H1 (cell line): ENCODE data around the gene PRKAG3. TPM values are rescaled to one million over a fixed set of nuclear protein-coding genes. Genes with fewer than 3 reads are reported as not detected.
A peak's percentile ranks its signal among the peaks of the same experiment; 100 is the strongest.

Source experiments
- CTCF ChIA-PET: fragments of 300-600 bp; sonication (Branson Sonifier 250); formaldehyde crosslinking; loops from one replicate; lab custom pipeline; 2021; ENCODE audit not compliant: partially characterized antibody; lab: Charles Lee
- POLR2A ChIA-PET: fragments of 300-600 bp; sonication (Branson Sonifier 250); formaldehyde crosslinking; loops from one replicate; lab custom pipeline; 2021; ENCODE audit warnings: inconsistent platforms; ENCODE audit not compliant: partially characterized antibody; lab: Charles Lee
- DNase-seq, 2 experiments: peaks; one replicate each; pipeline versions ENCODE4 v3.0.0 to v3.0.0-alpha.2; 2010 to 2022; ENCODE audit warnings: low spot score in 2 of 2, low read depth in 1 of 2, mixed read lengths in 1 of 2
- FAIRE-seq: peaks from 2 replicates; lab custom pipeline; 2011; peaks lifted over from hg19 to GRCh38; lab: Jason Lieb, UNC
- H2AFZ ChIP-seq: 2 replicates; pipeline ENCODE4 v1.8.1; 2012; ENCODE audit warnings: low read length, inconsistent platforms
- H2AK5ac ChIP-seq: 2 replicates; pipeline ENCODE4 v1.6.1; 2013; ENCODE audit warnings: low read depth, low read length
- H2BK120ac ChIP-seq: replicated peaks from 2 replicates; pipeline ENCODE3; 2013; ENCODE audit warnings: low read depth, low read length, inconsistent platforms
- H2BK12ac ChIP-seq: 2 replicates; pipeline ENCODE4 v1.6.1; 2013; ENCODE audit warnings: low read depth, low read length
- H2BK15ac ChIP-seq: 2 replicates; pipeline ENCODE4 v1.6.1; 2013; ENCODE audit warnings: low read length
- H2BK20ac ChIP-seq: 2 replicates; pipeline ENCODE4 v1.6.1; 2013; ENCODE audit warnings: low read length
- H2BK5ac ChIP-seq: 2 replicates; pipeline ENCODE4 v1.6.1; 2013; ENCODE audit warnings: low read depth, low read length
- H3K14ac ChIP-seq: 2 replicates; pipeline ENCODE4 v1.6.1; 2013; ENCODE audit warnings: inconsistent platforms; ENCODE audit not compliant: insufficient read length
- H3K18ac ChIP-seq: 2 replicates; pipeline ENCODE4 v1.6.1; 2013; ENCODE audit warnings: low read length; ENCODE audit errors: extremely low read depth
- H3K23ac ChIP-seq: 2 replicates; pipeline ENCODE4 v1.6.1; 2013; ENCODE audit warnings: inconsistent platforms; ENCODE audit not compliant: insufficient read length
- H3K23me2 ChIP-seq: 2 replicates; pipeline ENCODE4 v1.6.1; 2013; ENCODE audit warnings: low read depth, low read length
- H3K27ac ChIP-seq: 2 replicates; pipeline ENCODE4 v1.6.1; 2011; ENCODE audit warnings: low read depth, low read length, inconsistent platforms
- H3K27me3 ChIP-seq, 4 experiments: replicated peaks in 1 of 4; 1 replicate in 1 of 4; 2 replicates in 3 of 4; pipeline versions ENCODE4 v1.6.1 to v1.8.1; 2011 to 2013; ENCODE audit warnings: low read length in 3 of 4, mild to moderate bottlenecking in 3 of 4, inconsistent platforms in 2 of 4, mixed read lengths in 2 of 4, moderate library complexity in 1 of 4; ENCODE audit not compliant: control insufficient read depth in 3 of 4, insufficient read depth in 3 of 4; ENCODE audit errors: extremely low read depth in 1 of 4
- H3K36me3 ChIP-seq, 4 experiments: 2 replicates each; pipeline versions ENCODE4 v1.6.1 to v1.8.1; 2011 to 2013; ENCODE audit warnings: mild to moderate bottlenecking in 4 of 4, low read length in 3 of 4, moderate library complexity in 2 of 4, control low read depth in 1 of 4, inconsistent platforms in 1 of 4; ENCODE audit not compliant: insufficient read depth in 4 of 4, control insufficient read depth in 2 of 4
- H3K4ac ChIP-seq: replicated peaks from 2 replicates; pipeline ENCODE3; 2013; ENCODE audit warnings: low read length, low read depth, mixed read lengths, inconsistent platforms; ENCODE audit not compliant: insufficient read length
- H3K4me1 ChIP-seq, 4 experiments: replicated peaks in 1 of 4; 1 replicate in 1 of 4; 2 replicates in 3 of 4; pipeline versions ENCODE4 v1.6.1 to v1.8.1; 2011 to 2013; ENCODE audit warnings: low read length in 3 of 4, inconsistent platforms in 2 of 4, mixed read lengths in 1 of 4; ENCODE audit not compliant: insufficient read depth in 4 of 4, control insufficient read depth in 3 of 4
- H3K4me2 ChIP-seq, 2 experiments: 2 replicates each; pipeline versions ENCODE4 v1.6.1 to v1.8.1; 2011 to 2013; ENCODE audit warnings: low read depth in 2 of 2, low read length in 2 of 2, control low read depth in 1 of 2, inconsistent platforms in 1 of 2, mild to moderate bottlenecking in 1 of 2; ENCODE audit not compliant: insufficient read depth in 1 of 2
- H3K4me3 ChIP-seq, 4 experiments: fragments of 200-600, 300-600 bp in 1 of 4; sonication (generic), shearing (Covaris generic), sonication (Bioruptor Twin) in 1 of 4; 2 replicates each; pipeline versions ENCODE4 v1.5.1 to v1.8.1; 2011 to 2016; ENCODE audit warnings: low read length in 4 of 4, low read depth in 3 of 4, control low read depth in 2 of 4, inconsistent platforms in 2 of 4, mild to moderate bottlenecking in 2 of 4, mixed read lengths in 1 of 4, moderate library complexity in 1 of 4; ENCODE audit not compliant: insufficient read depth in 2 of 4; ENCODE audit errors: extremely low read depth in 1 of 4
- H3K56ac ChIP-seq: replicated peaks from 2 replicates; pipeline ENCODE3; 2013; ENCODE audit warnings: low read depth, mild to moderate bottlenecking, mixed read lengths, low read length, inconsistent platforms; ENCODE audit not compliant: insufficient read length
- H3K79me1 ChIP-seq: 2 replicates; pipeline ENCODE4 v1.6.1; 2013; ENCODE audit warnings: low read depth, low read length, control low read depth
- H3K79me2 ChIP-seq, 2 experiments: 2 replicates each; pipeline versions ENCODE4 v1.6.1 to v1.8.1; 2012 to 2013; ENCODE audit warnings: low read length in 2 of 2, mild to moderate bottlenecking in 2 of 2, inconsistent platforms in 1 of 2; ENCODE audit not compliant: insufficient read depth in 2 of 2, control insufficient read depth in 1 of 2
- H3K9ac ChIP-seq, 4 experiments: replicated peaks in 1 of 4; 1 replicate in 1 of 4; 2 replicates in 3 of 4; pipeline versions ENCODE4 v1.6.1 to v1.8.1; 2011 to 2013; ENCODE audit warnings: low read depth in 3 of 4, low read length in 3 of 4, control low read depth in 2 of 4, mild to moderate bottlenecking in 2 of 4, moderate library complexity in 2 of 4, inconsistent platforms in 1 of 4; ENCODE audit errors: extremely low read depth in 1 of 4
- H3K9me3 ChIP-seq, 2 experiments: 2 replicates each; pipeline versions ENCODE4 v1.6.1 to v1.8.1; 2012 to 2013; ENCODE audit warnings: mild to moderate bottlenecking in 2 of 2, moderate library complexity in 2 of 2, control low read depth in 1 of 2, inconsistent platforms in 1 of 2, low read depth in 1 of 2, low read length in 1 of 2, mixed read lengths in 1 of 2; ENCODE audit not compliant: insufficient read depth in 2 of 2
- H4K20me1 ChIP-seq, 2 experiments: replicated peaks in 1 of 2; 2 replicates each; pipeline versions ENCODE3 to v1.8.1; 2011 to 2013; ENCODE audit warnings: inconsistent platforms in 2 of 2, low read length in 2 of 2, mild to moderate bottlenecking in 1 of 2; ENCODE audit not compliant: insufficient read depth in 2 of 2, control insufficient read depth in 1 of 2
- H4K5ac ChIP-seq: 2 replicates; pipeline ENCODE4 v1.6.1; 2013; ENCODE audit warnings: low read length, low read depth, mixed read lengths, inconsistent platforms; ENCODE audit not compliant: insufficient read length
- H4K8ac ChIP-seq: 2 replicates; pipeline ENCODE4 v1.8.0; 2013; ENCODE audit warnings: mild to moderate bottlenecking, moderate library complexity, low read length, inconsistent platforms; ENCODE audit not compliant: insufficient read depth; ENCODE audit errors: extremely low read depth
- H4K91ac ChIP-seq: replicated peaks from 2 replicates; pipeline ENCODE3; 2013; ENCODE audit warnings: low read length, mixed read lengths, inconsistent platforms; ENCODE audit not compliant: insufficient read length
- BACH1 ChIP-seq: IDR thresholded peaks from 2 replicates; pipeline ENCODE4 v1.6.1; 2012; ENCODE audit warnings: low read length, improper control_type of control experiment
- CBX5 ChIP-seq: fragments of 300-800, 300-1000 bp; sonication (generic); IDR thresholded peaks from 2 replicates; pipeline ENCODE4 v1.7.1; 2016; ENCODE audit warnings: antibody characterized with exemption, low read length, low read depth
- EP300 ChIP-seq, 2 experiments: IDR thresholded peaks; 1 replicate in 1 of 2; 2 replicates in 1 of 2; pipeline ENCODE4 v1.6.1; 2011 to 2012; ENCODE audit warnings: low read depth in 2 of 2, low read length in 2 of 2, mild to moderate bottlenecking in 2 of 2, borderline replicate concordance in 1 of 2, inconsistent platforms in 1 of 2, moderate library complexity in 1 of 2
- HDAC2 ChIP-seq, 2 experiments: fragments of 300-600 bp in 1 of 2; sonication (generic) in 1 of 2; IDR thresholded peaks; 2 replicates each; pipeline ENCODE4 v1.6.1; 2011 to 2012; ENCODE audit warnings: low read depth in 2 of 2, low read length in 2 of 2, mild to moderate bottlenecking in 2 of 2, moderate library complexity in 2 of 2, borderline replicate concordance in 1 of 2, inconsistent platforms in 1 of 2
- HDAC6 ChIP-seq: IDR thresholded peaks from one replicate; pipeline ENCODE4 v1.7.1; 2012; ENCODE audit warnings: low read depth, mild to moderate bottlenecking, inconsistent platforms, low read length, moderate library complexity
- KDM5A ChIP-seq: fragments of 200-600 bp; IDR thresholded peaks from 2 replicates; pipeline ENCODE4 v1.7.1; 2012; ENCODE audit warnings: mild to moderate bottlenecking, low read length, inconsistent platforms, mixed read lengths
- SIRT6 ChIP-seq: IDR thresholded peaks from one replicate; pipeline ENCODE4 v1.7.1; 2012; ENCODE audit warnings: low read length, inconsistent platforms
- ZNF274 ChIP-seq: IDR thresholded peaks from 2 replicates; pipeline ENCODE4 v1.7.0; 2012; ENCODE audit warnings: low read length, borderline replicate concordance; ENCODE audit errors: extremely low read depth
- WGBS, 2 experiments: shearing (Covaris generic) in 1 of 2; methylation state at CpG; one replicate each; pipeline versions ENCODE4 v1.1.6 to v1.1.7; 2013 to 2015; ENCODE audit warnings: low lambda C conversion rate in 2 of 2, mixed read lengths in 2 of 2, inconsistent platforms in 1 of 2, low coverage in 1 of 2, missing lambda C conversion rate in 1 of 2; ENCODE audit not compliant: insufficient replicate concordance in 2 of 2, insufficient coverage in 1 of 2, insufficient read length in 1 of 2; ENCODE audit errors: extremely low coverage in 1 of 2, missing lambda C conversion rate in 1 of 2; 5-methylcytosine and 5-hydroxymethylcytosine counted together
- polyA plus RNA-seq, 7 experiments: library from polyadenylated mRNA; depleted of rRNA in 3 of 7; stranded (reverse) in 5 of 7; unstranded in 2 of 7; fragments of >200 nt in 5 of 7; fragments of 200-250 nt in 2 of 7; gene quantifications; 1 replicate in 5 of 7; 2 replicates in 1 of 7; 4 replicates in 1 of 7; pipeline versions ENCODE4 v1.2.1 to v1.2.3, GENCODE V29; 2011 to 2013; ENCODE audit warnings: missing spikeins in 2 of 7, mixed read lengths in 2 of 7
- total RNA-seq: library from RNA; stranded (reverse); fragmentation: NEBNext Ultra II Directional; extraction: Animal tissue kit (Norgen Biotek cat#: 25700); gene quantifications from 2 replicates; pipeline ENCODE4 v1.2.1, GENCODE V29; 2021
- TF ChIP-seq, protein P1 (sequence below): IDR thresholded peaks from 2 replicates; pipeline ENCODE4 v1.6.1; 2012; ENCODE audit warnings: inconsistent platforms

The PRKAG3 gene
- total and polyA plus RNA-seq, 2 of the 8 experiments (the other 6 are each of a cell fraction or from before 2014, with no cell fraction given) = not detected

- H4K20me1 ChIP-seq = peaks cover 11 to 36% of the 10 kb centered on the region in 2 experiments
- ChIA-PET CTCF (interaction anchor here (1.1 to 21.8 kb wide), 22 partner anchors 9 to 239 kb away, joined by 3 to 783 read pairs (median 13); partner anchors contain the start of genes CRYBA2, FEV and WNT6), POLR2A (interaction anchor here (1.2 to 2.2 kb wide), 5 partner anchors 14 to 118 kb away, joined by 3 to 9 read pairs (median 3); no protein-coding TSS in a partner anchor)
- no peak overlapping the region; the same call in 1 of the 2 replicates for H4K8ac ChIP-seq
- H2BK120ac ChIP-seq = no peak overlapping the region
- H3K14ac ChIP-seq = no peak overlapping the region
- H2BK12ac ChIP-seq = no peak overlapping the region
- peaks cover 97 to 100% (median 99%) of the 10 kb centered on the region in 4 experiments for H3K27me3 ChIP-seq
- no peak for TF ChIP-seq SIRT6
- TF ChIP-seq EP300 (IDR thresholded peaks at IDR 0.05; ENCODE audit: borderline replicate concordance in 1 of 2, low read depth in 2 of 2, low read length in 2 of 2) = no peak
- no peak for TF ChIP-seq ZNF274
- no peak for TF ChIP-seq HDAC6
- TF ChIP-seq KDM5A = no peak
- no peak for TF ChIP-seq BACH1
- TF ChIP-seq, protein P1, sequence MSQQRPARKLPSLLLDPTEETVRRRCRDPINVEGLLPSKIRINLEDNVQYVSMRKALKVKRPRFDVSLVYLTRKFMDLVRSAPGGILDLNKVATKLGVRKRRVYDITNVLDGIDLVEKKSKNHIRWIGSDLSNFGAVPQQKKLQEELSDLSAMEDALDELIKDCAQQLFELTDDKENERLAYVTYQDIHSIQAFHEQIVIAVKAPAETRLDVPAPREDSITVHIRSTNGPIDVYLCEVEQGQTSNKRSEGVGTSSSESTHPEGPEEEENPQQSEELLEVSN = no peak
- TF ChIP-seq CBX5 = no peak
- no peak for TF ChIP-seq HDAC2 (IDR thresholded peaks at IDR 0.05; ENCODE audit: borderline replicate concordance in 1 of 2, low read depth in 2 of 2, low read length in 2 of 2)
- no peak overlapping the region for H3K4me2 ChIP-seq
- no peak overlapping the region for H3K9ac ChIP-seq
- H3K36me3 ChIP-seq = peaks cover 0 to 7% (median 0%) of the 10 kb centered on the region in 4 experiments; a peak in 1 of 8 replicates
- no peaks in the 10 kb centered on the region; the same call in 1 of the 2 replicates for H3K79me1 ChIP-seq
- H4K5ac ChIP-seq = no peak overlapping the region
- WGBS, 2 experiments = 66% methylated on average over 6 of the region's 6 CpGs; no CpG with 5 or more reads in 1 of the 2 experiments
- no peak overlapping the region for H2BK20ac ChIP-seq
- no peak overlapping the region for H3K23ac ChIP-seq
- no peak for FAIRE-seq
- no peak overlapping the region for H3K18ac ChIP-seq
- H2AK5ac ChIP-seq = peak overlapping the region; percentile 72; the same call in 1 of the 2 replicates
- peaks cover 3% of the 10 kb centered on the region; the same call in 1 of the 2 replicates for H3K23me2 ChIP-seq
- no peak overlapping the region for H2BK15ac ChIP-seq
- no peak for DNase-seq
- H2AFZ ChIP-seq = no peak overlapping the region
- H3K4me1 ChIP-seq = peaks cover 0 to 38% (median 26%) of the 10 kb centered on the region in 4 experiments; a peak in 6 of 7 replicates
- no peak overlapping the region for H2BK5ac ChIP-seq
- no peak overlapping the region for H3K56ac ChIP-seq
- no peak overlapping the region for H3K27ac ChIP-seq
- H3K4me3 ChIP-seq = no peak overlapping the region
- H3K4ac ChIP-seq = no peak overlapping the region
- no peaks in the 10 kb centered on the region; a peak in 1 of 4 replicates for H3K9me3 ChIP-seq
- no peak overlapping the region for H4K91ac ChIP-seq
- no peaks in the 10 kb centered on the region for H3K79me2 ChIP-seq
Observed at GRCh38 chr2:218877331-218877730, 45.7 kb upstream of the PRKAG3 start.
